ENCODE measurements around the gene SLC24A3.

SLC24A3 gene

GRCh38 chr20:19272976-19273654 is 60.7 kb downstream of the SLC24A3 start:
- no peak for DNase-seq (ENCODE audit: low spot score)

GRCh38 chr20:19274001-19274400 is 61.6 kb downstream of the SLC24A3 start:
- DNase-seq (ENCODE audit: low spot score): no peak

- no peak for DNase-seq (ENCODE audit: low spot score)
Observed at GRCh38 chr20:19274412-19275015, 62.1 kb downstream of the SLC24A3 start.

- DNase-seq (ENCODE audit: low spot score): no peak
Observed at GRCh38 chr20:19275038-19275629, 62.7 kb downstream of the SLC24A3 start.

GRCh38 chr20:19275630-19276071 is 63.2 kb downstream of the SLC24A3 start:
- no peak for DNase-seq (ENCODE audit: low spot score)

- no peak for DNase-seq (ENCODE audit: low spot score)
Observed at GRCh38 chr20:19277381-19277780, 64.9 kb downstream of the SLC24A3 start.

GRCh38 chr20:19283490-19284025 is 71.1 kb downstream of the SLC24A3 start:
- DNase-seq (ENCODE audit: low spot score): no peak

GRCh38 chr20:19284400-19285178 is 72.1 kb downstream of the SLC24A3 start:
- no peak for DNase-seq (ENCODE audit: low spot score)

GRCh38 chr20:19285436-19285835 is 73.0 kb downstream of the SLC24A3 start:
- DNase-seq (ENCODE audit: low spot score): no peak

GRCh38 chr20:19288061-19288460 is 75.6 kb downstream of the SLC24A3 start:
- DNase-seq (ENCODE audit: low spot score): no peak

- no peak for DNase-seq (ENCODE audit: low spot score)
Observed at GRCh38 chr20:19288636-19289035, 76.2 kb downstream of the SLC24A3 start.

GRCh38 chr20:19289451-19289850 is 77.0 kb downstream of the SLC24A3 start:
- no peak for DNase-seq (ENCODE audit: low spot score)

GRCh38 chr20:19291024-19291817 is 78.8 kb downstream of the SLC24A3 start:
- no peak for DNase-seq (ENCODE audit: low spot score)

GRCh38 chr20:19291818-19292132 is 79.3 kb downstream of the SLC24A3 start:
- DNase-seq (ENCODE audit: low spot score): no peak

- DNase-seq (ENCODE audit: low spot score): no peak
Observed at GRCh38 chr20:19292254-19292653, 79.8 kb downstream of the SLC24A3 start.

- no peak for DNase-seq (ENCODE audit: low spot score)
Observed at GRCh38 chr20:19295076-19295475, 82.6 kb downstream of the SLC24A3 start.

GRCh38 chr20:19298652-19299051 is 86.2 kb downstream of the SLC24A3 start:
- no peak for DNase-seq (ENCODE audit: low spot score)

- DNase-seq (ENCODE audit: low spot score): no peak
Observed at GRCh38 chr20:19300395-19300794, 88.0 kb downstream of the SLC24A3 start.

- DNase-seq (ENCODE audit: low spot score): no peak
Observed at GRCh38 chr20:19301142-19301541, 88.7 kb downstream of the SLC24A3 start.

GRCh38 chr20:19301843-19302242 is 89.4 kb downstream of the SLC24A3 start:
- DNase-seq (ENCODE audit: low spot score): no peak

- DNase-seq (ENCODE audit: low spot score): no peak
Observed at GRCh38 chr20:19302714-19303113, 90.3 kb downstream of the SLC24A3 start.

- no peak for DNase-seq (ENCODE audit: low spot score)
Observed at GRCh38 chr20:19304389-19304788, 91.9 kb downstream of the SLC24A3 start.

Measured in HuH-7.5 (cell line).